Measurements from ENCODE around the gene ELMO1.
A peak's percentile ranks its signal among the peaks of the same experiment; 100 is the strongest.

ELMO1 gene

DNA sequence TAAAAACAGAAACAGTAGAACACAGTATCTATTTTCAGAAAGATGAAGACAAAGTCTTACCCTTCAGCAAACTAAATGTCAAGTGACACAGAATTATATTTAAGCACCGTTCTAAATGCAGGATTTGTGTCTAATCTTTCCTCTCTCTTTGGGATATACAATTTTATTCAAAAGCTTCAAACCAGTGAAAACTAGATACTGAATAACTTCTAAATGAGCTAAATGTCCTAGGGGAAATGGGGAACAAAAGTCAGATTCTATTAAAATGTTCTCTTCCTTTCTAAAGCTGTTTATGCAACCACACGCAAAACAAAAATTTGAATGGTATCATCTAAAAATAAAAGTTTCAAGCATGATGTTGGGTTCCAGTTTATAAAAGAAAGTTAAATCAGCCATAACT lies 588.0 kb downstream of the ELMO1 start:
- peak; percentile 41 for FAIRE-seq

DNA sequence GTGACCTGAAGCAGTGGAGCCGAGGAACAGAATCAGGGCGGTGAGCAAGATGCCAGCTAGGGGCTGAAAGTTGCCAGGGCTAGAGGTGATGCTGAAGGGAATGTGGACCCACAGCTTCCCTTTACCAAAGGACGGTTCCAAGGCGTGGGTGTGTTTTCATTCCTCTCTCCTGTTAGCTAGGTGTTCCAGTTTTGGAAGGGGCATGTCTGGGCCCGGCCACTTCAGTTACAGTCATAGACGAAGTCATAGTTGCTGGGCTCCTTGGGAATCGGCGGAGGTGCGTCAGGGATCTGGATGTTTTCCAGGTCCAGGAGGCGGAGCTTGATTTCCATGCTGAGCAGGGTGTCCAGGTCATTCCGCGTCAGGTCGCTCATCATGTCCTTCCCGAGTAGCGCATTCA lies 593.3 kb downstream of the ELMO1 start:
- no peak for FAIRE-seq

DNA sequence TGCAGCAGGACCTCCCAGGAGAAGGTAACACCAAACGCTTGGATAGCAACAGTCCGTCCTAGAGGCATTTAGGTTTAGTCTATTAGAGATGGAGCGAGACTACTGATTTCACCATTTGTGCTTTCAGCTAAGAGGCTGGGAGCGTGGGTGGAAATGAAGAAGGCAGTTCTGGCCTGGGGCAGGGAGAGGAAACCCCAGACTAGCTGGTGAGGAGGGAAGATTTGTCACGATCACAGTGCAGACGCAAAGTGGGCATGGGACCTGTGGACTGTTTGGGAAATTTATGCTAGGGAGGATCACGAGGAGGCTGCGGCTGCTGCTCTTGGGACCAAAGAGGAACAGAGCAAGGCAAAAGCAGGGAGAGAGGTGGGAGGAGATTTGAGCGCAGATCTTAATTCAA lies 594.0 kb downstream of the ELMO1 start:
- FAIRE-seq, result no peak

DNA sequence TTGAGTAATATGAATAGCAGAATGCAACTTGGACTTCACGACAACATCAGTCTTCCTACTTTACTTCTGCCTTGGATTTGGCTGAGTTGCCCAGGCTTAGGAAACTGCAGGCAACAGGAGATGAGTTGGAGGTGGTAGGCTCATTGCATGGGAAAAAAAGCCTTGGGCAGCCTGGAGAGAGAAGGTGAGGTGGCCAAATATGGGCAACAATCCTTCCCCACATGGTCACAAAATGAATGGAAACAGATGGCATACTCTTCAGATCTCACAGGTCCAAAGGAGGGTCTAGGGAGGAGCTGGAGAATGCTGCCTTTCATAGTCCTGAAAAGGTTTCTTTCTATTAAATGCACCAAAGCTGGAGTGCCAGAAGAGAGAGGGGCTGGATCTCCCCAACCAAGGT lies 595.7 kb downstream of the ELMO1 start:
- FAIRE-seq, result no peak

DNA sequence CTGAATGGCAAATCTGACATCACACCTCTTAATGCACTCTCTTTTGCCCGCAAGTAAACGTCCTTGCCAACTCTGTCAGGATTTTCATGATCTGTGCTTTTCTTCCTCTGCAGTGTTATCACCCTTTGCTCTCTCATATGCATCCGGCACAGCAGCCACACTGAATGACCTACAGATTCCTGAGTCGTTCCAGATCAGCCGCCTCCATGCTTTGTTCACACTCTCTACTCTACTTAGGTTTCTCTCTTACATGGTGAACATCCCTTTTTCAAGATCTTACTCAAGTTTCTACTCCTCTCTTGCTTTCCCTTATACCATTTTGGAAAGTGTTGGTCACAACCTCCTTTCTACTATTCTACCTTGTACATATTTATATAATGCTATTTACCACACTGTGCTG lies 596.6 kb downstream of the ELMO1 start:
- no peak for FAIRE-seq

DNA sequence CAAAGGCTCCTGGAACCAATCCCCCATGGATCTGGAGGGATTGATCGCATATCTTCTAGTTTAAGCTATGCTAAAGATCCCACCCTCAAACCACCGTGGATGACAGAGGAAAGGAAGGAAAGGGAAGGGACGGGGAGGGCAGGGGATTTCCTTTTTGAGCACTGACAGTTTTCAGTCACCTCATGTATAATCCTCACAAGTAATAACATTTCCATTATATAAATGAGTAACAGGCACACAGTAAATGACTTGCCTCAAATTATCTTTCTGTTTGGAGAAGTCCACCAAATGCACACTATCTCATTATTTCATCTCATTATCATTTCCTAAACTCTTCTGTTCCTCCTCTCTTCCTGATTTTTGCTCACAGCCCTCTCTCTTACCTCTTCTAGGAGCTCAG lies 597.3 kb downstream of the ELMO1 start:
- peak; percentile 69 for FAIRE-seq

DNA sequence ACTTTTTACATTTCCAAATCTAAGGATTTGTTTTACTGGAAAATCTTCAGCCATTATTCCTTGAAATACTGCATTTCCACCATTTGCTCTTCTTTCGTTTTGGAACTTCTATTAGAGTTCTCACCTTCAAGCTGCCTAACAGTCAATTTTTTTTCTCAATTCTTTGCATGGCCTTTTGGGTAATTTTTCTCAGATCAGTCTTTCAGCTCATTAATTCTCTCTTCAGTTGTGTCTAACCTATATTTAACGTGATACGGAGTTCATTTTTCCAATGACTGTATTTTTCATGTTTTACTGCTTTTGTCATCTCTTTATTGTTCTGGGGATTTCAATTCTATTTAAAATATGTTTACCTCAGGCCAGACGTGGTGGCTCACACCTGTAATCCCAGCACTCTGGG lies 600.7 kb downstream of the ELMO1 start:
- FAIRE-seq, result no peak

DNA sequence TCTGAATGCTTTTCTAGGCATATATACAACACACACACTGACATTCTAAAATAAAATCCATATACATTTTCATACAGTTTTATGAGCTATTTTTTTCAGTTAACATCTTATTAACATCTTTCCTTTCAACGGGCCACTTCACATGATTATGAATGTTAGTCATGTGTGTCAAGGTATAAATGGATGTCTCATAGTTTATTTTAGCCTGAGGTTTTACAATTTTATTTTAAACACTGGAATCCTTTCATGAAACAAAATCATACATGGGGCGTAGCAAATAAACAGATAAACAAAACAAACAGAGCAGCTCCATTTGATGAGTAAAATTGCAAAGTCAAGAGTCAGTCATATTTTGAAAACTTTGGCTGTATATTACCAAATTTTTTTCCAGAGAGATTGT lies 604.3 kb downstream of the ELMO1 start:
- FAIRE-seq, result peak; percentile 80

DNA sequence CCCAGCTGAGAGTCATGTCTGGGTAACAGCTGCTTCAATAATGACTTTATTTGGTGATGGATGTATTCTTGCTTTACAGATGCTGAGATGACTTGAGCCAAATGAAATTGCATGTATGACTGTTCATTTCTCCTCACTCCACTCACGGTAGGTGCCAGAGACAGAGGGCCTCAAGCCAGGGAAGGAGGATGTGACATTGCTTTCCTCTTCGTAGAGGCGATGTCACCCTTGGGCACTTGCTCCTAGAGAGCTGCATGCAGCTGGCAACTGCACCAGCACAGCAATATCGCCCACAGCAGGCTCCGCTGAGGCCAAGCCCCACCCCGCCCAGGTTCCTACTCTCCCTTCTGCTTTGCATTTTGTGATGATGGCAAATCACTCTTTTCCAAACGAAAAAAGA lies 607.8 kb downstream of the ELMO1 start:
- no peak for FAIRE-seq

DNA sequence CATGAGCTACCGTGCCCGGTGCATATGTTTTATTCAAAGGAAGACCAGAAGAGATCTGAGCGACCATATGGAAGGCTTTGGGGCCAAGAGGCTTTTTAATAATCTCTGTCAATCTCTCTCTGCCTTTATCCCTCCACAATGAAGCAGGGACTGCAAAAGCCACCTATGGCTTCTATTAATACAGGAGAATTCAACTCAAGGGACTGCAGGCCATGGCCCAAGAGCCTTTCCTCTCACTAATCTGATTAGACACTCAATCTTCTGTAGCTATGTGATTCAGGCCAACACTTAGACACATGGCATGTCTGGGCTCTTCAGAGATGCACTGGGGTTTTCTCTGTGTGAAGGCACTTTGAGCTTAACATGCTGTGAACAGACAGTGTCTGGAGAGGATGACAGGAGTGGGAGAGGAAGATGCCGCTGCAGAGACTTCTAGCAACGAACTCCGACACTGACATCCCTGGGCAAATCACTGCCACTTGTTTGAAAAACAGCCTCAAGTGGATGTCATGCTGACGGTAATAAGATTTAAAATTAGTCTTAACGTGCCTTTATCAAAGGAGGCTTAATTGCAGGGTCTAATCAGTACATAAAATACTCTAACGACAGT lies 609.9 kb downstream of the ELMO1 start:
- FAIRE-seq, result no peak

DNA sequence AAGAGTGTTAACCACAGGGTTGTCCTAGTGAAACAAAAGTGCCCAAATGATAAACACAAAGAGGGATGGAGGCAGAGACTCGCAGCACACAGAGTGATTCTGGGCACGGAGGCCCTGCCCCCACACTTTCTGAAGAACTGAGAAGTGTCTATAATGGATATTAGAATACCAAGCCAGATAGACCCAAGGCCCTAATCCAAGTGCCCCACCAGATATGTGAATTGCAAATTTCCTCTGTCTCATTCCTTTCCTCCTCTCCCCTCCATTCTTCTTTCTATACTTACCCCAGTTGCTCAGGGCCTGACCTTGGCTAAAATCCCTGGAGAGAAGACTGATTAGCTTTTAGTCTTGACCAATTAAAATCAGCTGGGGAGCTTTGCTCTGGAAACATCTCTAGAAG lies 617.6 kb downstream of the ELMO1 start:
- no peak for FAIRE-seq

DNA sequence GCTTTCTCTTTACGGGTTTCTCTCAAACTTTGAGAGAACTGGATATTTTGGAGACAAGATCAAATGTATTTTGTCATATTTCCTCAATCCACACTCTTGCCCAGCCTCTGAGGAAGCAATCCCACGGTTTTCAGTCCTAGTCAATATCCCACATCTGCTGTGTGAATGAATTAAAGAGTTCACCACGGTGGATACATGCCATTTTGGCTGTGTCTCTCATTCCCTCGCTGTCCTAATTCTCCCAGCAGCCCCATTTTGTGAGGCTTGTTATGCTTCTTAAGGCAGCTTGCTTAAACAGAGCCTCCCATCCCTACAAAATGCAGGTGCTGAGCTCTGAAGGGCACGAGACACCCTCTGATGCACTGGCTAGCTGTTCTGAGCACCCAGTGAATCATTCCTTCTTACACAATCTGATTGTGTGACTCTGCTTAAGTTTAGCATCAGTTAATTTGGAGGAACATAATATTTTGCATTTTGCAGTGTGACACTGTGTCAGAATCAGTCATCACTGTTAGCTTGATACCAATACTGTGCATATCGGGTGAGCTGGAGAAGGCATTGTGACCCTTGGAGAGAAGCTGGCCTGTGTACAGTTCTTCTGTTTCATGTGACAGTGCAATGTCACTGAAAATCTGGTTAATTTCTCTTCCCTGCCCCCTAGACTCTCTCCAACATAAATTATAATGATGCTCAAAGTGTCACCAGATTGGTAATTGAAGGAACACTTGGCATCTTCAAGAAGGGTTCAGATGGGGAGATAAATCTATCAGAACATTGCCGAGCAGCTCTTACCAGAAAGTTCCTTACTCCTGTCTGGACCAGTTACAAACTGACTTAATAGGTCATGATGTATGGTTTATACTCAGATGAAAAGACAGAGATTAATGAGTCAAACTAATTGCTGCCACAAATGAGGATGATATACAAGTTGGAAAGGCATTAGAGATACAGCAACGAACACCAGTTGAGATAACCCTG lies 620.6 kb downstream of the ELMO1 start:
- no peak for FAIRE-seq

DNA sequence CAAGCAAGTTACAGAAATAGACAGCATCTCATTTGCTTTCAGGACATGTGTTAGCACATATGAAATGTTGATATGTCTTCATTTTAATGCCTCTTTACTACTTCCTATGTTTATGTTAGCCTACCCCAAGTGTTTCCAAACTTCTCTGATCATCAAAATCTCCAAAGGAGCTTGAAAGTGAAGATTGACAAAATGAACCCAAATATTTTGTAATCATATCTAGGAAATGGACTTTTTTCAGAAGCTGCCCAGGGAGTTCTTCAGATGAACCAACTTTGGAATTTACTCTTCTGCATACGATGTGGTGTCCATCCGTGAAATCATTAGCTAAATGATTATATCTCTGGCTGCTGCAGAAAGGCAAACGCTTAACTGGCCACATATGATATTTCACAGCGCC lies 623.2 kb downstream of the ELMO1 start:
- no peak for FAIRE-seq

DNA sequence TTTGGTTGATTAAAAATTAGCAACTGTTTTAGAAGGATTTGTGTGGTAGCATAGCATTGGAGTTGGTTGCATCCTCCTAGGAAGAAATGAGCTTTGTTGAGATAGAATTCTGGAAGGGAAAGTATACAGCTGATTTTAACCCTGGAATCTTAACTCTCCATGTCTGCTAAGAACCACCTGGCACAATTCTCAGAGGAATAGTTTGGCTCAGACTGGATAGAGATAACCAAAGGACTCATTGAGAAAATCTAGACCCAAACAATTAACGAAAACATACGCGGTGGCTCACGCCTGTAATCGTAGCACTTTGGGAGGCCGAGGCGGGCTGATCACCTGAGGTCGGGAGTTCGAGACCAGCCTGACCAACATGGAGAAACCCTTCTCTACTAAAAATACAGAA lies 625.3 kb downstream of the ELMO1 start:
- no peak for FAIRE-seq

DNA sequence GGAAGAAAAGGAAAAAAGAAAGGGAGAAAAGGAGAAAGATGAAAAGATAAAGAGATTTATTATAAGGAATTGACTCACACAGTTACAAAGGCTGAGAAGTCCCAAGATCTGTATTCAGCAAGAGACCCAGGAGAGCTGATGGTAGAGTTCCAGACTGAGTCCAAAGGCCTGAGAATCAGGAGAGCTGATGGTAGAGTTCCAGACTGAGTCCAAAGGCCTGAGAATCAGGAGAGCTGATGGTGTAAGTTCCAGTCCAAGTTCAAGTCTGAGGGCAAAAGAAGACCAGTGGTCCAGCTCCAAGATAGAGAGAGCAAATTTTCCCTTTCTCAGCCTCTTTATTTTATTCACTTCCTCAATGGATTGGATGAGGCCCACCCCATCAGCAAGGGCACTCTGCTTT lies 627.0 kb downstream of the ELMO1 start:
- no peak for FAIRE-seq

DNA sequence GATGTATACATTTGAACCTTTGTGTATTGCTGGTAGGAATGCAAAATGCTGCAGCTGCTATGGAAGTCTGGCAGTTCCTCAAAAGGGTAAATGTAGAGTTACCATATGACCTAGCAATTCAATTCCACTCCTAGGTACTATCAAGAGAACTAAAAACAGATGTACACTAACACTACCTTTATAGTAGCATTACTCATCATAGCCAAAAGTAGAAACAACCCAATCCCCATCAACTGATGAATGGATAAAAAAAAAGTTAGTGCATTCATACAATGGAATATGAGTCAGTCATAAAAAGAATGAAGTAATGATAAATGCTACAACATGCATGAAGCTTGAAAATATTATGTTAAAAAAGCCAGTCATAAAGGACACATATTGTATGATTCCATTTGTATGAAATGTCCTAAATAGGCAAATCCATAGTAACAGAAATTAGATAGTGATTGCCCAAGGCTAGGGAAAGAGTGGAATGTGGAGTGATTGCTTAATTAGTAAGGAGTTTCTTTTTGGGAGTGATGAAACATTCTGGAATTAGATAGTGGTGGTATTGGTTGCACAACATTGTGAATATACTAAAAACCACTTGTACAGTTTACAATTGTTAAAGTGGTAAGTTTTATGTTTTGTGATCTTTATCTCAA lies 628.0 kb downstream of the ELMO1 start:
- no peak for FAIRE-seq

DNA sequence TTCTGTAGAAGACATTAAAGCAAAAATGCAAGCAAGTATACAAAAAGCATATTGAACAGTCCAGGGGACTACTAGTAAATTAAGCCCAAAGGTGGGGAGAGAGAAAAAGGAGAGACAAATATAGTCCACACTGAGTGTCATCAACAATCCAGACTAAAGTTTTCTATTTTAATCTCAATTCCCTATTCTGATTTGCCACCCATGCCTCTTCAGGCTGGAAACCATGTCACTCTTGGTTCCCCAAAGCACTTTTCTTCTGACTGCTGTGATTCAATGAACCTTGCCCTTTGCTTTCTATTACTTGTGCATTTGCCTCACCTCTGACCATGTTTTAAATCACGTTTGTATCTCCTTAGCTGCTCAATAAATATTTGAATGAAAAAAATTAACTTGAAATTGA lies 629.0 kb downstream of the ELMO1 start:
- no peak for FAIRE-seq

DNA sequence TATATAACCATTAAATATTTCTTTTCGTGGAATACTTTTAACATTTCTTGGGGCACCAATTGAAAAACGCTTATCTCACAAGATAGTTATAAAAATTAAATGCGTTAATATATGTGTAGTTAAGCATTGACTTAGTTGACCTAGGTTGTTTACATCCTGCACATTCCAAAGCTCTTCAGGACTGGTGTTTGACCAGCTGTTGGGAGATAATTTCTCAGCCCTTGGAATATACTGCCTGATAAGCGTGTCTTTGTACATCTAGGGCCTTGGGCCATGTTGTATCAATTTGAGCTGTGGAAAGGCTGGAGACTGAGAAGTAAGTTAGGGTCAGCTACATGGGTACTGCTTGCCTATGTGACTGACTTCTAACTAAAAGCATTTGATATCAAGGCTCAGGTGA lies 634.4 kb downstream of the ELMO1 start:
- FAIRE-seq, result no peak

DNA sequence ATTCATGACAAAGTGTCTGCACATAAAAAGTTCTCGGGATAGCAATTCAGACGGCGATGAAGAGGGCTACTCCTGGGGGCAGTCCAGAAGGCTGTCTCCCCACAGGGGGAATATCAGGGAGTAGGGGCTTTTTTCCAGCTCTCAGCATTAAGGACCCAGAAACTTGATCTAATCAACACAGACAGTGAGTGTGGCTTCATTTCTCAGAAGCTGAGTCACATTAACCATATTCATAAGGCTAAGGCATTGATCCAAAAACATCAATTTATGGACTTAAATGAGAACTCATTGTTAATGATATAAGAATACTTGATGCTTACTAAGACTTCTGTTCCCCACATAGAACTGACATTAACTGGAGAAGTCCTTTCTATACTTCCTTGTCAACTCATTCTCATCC lies 636.9 kb downstream of the ELMO1 start:
- FAIRE-seq, result no peak

DNA sequence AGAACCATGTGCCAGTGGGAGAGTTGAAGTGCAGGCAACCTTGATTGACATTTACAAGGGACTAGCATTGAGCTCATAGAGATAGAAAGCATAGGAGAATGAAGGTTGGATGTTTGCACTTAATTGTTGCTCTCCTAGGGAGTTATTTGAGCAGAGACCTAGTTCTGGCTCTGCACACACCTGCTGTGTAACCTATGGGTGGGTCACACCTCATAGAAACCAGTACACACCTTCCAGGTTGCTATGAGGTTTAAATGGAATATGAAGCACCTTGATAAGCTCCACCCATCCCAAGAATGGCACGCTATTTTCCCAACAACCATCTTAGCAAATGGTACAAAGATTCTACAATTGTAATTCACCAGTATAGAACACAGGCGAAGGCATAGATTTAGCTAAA lies 638.2 kb downstream of the ELMO1 start:
- no peak for FAIRE-seq

DNA sequence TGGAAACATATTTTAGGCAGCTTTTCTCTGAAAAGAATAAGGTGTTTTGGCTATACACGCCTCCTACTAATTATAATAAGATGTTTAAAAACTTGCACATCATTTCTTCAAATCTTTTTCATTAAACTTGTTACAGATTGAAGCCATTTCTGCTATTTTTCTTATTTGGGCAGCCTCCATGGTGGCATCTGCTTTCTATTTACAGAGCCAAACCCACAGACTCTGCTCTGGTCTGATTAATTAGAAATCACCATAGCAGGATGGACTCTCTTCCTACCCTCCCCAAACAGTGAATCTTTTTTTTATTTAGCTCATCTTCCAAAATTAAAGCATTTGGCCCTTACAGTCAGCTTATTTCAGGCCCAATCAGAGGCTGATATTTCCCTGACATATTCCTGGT lies 638.6 kb downstream of the ELMO1 start:
- no peak for FAIRE-seq

DNA sequence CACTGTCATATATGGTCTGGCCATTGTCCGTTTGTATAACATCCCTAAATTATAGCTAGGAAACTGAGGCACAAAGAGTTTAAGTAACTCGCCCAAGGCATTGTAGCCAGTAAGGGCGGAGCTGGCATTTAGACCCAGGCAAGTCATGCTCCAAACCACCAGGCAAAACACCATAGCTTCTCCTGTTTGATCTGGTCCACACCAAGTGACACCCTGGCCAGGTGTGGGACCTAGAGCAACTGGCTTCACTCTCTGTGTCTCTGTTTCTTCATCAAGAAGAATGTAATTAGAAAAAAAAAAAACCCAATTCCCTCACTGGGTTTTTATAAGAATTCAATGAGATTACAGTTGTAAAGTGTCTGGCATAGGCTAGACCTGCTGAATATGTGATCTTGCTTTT lies 639.2 kb downstream of the ELMO1 start:
- FAIRE-seq, result no peak

DNA sequence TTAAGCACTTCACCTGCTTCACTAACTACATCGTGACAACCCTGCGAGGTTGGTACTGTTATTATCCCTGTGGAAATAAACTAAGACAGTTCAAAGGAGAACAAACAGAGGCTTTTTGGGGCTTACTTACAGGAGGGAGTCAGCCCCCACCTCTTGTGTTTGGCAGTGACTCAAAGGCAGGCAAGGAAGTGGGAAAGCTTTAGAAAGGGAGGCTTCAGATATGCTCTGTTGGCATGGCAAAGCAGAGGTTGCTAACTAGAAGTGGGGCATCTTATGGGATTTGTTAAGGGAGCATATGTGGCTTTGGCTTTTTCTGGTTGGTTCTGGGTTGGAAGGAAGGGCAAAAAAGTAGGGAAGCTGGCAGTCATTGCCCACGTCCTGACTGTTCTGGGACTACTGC lies 639.6 kb downstream of the ELMO1 start:
- FAIRE-seq, result no peak

DNA sequence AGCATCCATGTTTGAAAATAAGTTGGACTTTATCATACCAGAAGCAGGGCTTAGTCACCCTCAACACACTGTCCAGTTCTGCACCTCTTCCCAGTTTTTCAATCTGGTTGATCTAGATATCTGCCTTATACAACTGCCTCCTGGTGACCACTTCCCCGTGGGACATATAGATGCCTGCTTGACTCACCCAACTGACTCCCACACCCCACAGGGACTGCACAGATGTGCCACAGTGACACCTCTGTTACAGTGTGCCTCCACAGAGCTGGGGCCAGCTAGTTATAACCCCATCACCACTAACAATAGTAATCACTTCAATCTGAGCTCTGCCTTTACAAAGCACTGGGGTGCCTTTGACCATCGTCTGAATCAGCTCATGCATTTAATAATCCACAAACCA lies 641.8 kb downstream of the ELMO1 start:
- no peak for FAIRE-seq

All from islet of Langerhans (tissue), 1 donor.